Measurements from ENCODE around the gene AR.
A peak's percentile ranks its signal among the peaks of the same experiment; 100 is the strongest.
"Not testable (repeated sequence)": the region's sequence is repeated elsewhere in the genome, so short reads cannot be mapped to it uniquely, and the experiment has no call there.

AR gene

GRCh38 chrX:67568769-67569168 lies 24.9 kb downstream of the AR start:
- no peak for DNase-seq

DNA sequence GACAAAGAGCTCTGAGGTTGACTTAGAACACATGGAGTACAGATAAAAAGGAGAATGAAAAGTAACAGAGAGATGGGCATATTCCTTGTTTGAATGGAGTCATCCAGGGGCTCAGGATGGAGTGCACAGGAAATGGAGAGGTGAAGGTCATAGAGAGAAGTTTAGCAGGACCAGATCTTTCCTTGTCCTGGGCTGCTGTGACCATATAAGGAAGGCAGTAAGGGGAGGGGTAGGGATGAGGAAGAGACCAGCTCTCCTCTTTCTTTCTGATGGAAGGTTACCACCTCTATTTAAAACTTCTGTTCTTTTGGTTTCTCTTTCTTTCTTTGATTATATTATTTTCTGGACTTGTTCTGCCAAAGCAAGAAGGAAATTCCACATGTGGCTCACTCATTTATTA lies 27.0 kb downstream of the AR start:
- DNase-seq: no peak

- DNase-seq: no peak
These were observed 30.9 kb downstream of the AR start for GRCh38 chrX:67574696-67575095.

- no peak for DNase-seq
These were observed 38.6 kb downstream of the AR start for GRCh38 chrX:67582436-67582835.

DNA sequence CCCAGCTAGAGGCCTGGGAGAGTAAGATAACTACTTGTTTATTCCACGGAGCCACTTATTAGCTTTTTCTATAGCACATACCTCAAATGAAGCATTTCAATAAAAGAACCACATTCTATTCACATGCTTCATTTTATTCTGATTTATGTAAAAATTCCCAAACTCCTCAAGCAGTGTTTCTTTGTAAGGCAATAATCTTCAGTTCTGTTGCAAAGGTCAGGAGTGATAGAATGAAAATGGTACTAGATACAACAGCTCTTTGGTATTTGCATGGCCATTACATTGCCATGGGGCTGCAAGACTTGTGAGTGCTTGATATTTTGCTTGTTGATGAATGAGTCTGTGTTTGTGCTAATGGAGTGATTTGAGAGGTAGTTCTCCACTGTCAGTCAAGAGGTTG lies 39.4 kb downstream of the AR start:
- DNase-seq: no peak

DNA sequence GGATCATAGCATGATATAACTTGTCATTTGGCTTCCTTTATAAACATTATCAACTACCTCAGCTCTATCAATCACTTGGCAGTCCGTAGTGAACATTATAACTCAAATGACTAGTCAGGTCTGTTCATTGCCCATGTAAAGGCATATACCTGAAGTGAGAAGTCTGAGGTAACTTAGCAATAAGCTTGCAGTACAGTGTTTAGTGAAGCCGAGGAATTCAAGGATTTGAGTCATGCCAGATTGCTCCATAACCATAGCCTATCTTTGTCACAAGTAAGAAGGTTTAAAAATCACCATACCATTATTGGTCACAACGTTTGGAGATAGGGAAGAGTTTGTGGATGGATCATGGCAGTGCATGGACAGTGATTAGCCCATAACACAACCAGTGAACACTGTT lies 41.6 kb downstream of the AR start:
- no peak for DNase-seq

DNA sequence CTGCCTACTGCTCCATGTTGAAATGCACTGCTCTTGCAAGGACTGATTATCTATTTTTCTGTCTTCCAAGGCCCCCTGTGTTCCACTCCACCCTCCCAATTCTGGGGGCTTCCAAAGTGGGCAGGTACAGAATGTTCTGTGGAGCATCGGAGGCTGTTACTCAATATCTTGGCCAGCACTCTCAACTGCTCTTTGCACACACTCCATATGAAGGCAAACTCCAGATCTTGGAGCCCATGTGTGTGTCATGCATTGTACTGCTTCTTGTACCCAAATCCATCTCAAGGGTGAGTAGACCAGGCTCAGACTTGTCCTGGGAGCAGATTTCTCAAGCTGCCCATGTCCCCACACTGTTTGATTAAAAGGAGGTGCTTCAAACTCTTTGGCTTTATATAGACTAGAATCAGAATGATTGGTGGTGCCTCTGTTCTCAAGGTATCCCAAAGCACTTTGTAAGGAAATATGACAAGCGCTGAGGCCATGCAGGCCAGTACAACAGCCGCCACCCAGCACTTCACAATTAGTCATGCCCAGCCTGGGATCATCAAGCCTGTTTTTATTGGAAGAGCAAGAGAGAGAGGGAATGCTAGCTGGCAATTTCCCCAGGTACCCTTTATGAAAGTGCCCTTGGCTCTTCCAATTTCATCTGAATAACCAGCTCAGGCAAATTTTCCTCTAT lies 44.3 kb downstream of the AR start:
- no peak for DNase-seq

DNA sequence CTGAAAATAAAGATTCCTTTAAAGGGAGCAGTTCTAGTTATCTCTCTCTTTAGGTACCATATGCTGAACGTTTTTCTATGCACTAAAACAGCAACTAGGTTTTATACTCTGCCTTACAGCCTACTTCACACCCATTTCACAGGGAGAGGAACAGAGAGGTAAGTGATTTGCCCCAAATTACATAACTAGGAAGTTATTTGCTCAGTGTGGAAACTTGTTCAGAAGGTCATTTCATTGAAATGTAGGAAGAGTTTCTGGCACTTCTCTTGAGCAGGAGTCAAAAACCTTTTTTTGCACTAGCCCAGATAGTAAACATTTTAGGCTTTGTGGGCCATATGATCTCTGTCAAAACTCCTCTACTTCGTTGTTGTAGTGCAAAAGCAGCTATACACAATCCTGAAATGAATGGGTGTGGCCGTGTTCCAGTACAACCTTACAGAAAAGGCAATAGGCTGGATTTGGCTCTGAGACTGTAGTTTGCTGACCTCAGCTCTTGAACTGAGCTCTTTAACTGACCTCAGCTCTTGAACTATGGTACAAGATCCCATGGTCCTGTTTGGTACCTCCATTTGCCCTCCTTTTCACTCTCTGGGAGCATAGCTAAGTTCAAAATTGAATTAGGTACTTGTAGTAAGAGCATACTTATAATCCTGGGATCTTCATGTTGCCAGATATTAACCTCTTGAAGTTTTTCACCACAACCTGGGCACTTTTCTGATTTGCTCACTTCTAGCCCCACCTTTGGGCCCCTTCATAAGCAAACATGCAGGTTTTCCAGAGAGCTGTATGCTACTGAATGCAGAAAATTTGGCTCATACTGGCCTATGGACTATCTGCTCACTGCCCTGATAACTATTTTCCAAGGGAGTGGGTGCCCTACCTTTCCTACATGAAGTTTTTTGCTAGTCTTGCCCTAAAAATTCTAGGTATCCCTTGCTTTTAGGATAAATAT lies 53.3 kb downstream of the AR start:
- DNase-seq: no peak

DNA sequence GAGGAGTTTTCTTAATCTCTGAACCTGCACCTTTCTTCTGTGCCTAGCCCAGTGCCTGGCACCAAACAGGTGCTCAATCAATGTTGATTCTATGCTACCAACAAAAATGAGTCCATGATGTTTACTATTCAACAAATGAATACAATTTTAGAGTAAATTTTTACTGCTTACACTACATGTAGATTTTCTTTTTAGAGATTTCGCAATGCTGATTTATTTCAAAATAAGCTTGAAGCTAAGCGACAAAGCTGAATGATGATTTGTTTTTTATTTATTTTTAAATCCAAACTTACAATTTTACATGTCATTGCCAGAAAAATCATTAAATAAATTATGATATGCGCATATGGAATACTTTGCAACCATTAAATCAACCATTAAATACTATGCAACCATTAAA lies 55.7 kb downstream of the AR start:
- DNase-seq: no peak

GRCh38 chrX:67601771-67602170 lies 58.0 kb downstream of the AR start:
- DNase-seq: no peak

DNA sequence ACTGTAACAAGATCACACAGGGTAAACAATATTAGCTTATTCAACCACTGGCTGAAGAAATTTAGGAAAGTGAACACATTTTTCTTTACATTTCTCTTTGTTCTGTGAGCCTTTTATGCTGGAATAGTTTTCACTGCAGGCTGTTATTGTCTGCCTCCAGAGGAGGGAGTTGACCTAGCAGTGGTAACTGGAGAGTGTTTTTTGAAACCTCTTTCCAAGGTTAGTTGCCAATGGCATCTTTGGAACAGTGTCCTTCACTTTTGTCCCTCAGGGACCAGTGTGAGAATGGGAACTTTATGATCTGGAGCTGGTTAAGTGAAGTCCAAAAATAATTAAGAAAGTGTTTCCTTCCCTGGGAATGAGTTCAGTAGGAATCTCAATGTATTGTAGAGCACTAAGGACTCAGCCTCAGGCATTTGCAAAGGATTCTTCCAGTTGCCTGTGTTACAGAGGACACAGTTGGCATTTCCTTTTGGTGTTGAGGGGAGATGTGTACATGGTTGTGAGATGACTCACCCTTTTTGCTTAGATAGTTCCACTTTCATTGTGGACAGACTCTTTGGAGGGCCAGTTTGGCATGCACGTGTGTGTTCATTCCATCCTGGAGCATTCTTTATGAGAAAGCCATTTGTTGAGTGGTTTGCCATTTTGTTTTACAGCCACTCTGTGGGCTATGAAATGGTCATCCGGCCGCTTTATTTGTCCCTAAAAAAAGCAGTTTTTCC lies 61.3 kb downstream of the AR start:
- DNase-seq: no peak

GRCh38 chrX:67607466-67607865 lies 63.6 kb downstream of the AR start:
- no peak for DNase-seq

GRCh38 chrX:67610282-67610681 lies 66.5 kb downstream of the AR start:
- no peak for DNase-seq

GRCh38 chrX:67612231-67612630 lies 68.4 kb downstream of the AR start:
- DNase-seq: no peak

DNA sequence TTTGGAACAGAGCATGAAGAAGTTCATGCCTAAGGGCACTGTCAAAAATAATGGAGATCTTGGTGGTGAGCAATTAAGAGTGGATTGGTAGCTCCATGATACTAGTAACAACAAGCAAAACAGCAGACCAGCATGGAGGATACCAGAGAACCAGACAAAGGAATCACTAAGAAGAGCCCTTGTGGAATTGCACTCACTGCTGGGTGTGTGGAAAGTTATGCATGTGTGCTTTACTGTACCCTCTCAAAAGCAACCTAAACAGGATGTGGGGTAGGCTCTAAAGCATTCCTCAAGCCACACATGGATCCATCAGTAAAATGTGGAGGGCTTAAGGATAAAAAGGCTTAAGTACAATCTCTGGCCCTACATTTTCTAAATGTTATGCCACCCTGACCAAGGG lies 69.5 kb downstream of the AR start:
- no peak for DNase-seq

DNA sequence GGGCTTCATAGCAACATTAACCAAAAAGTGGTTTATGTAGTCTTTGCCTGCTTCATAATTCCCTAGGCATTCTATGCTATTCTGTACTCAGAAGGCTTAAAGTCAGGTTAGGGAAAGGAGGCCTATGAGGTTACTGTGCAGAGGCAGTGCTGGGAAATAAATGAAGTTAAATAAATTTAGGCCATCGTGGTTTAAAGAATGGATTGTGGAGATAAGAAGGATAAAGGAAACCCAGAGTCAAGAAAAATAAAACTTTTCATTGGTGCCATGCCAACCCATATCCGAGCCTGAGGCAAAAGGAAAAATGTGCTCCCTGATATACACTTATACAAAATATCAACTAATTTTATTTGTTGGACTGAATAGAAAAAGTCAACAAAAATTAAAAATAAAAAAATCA lies 70.2 kb downstream of the AR start:
- no peak for DNase-seq

DNA sequence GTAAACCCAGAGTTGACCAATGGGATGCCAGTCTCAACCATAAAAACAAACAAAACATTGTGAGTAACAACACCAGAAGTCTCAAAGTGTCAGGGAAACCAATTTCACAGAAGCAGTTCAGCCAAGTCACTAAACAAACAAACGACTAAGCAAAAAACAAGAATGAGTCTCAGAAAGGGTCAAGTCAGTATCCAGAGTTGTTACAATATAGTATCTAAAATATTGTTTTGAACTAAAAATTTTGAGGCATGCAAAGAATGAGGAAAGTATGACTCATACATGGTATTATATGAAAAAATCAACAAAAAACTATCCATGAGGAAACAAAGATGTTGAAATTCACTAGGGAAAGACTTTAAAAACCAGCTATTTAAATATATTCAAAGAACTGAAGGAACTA lies 70.6 kb downstream of the AR start:
- DNase-seq: no peak

GRCh38 chrX:67619253-67619652 lies 75.4 kb downstream of the AR start:
- peak in 1 of 5 experiments; percentile 39 for DNase-seq

GRCh38 chrX:67622053-67622585 lies 78.3 kb downstream of the AR start:
- no peak for DNase-seq

- no peak for DNase-seq
These were observed 80.5 kb downstream of the AR start for GRCh38 chrX:67624325-67624724.

GRCh38 chrX:67635424-67635823 lies 91.6 kb downstream of the AR start:
- no peak for DNase-seq

DNA sequence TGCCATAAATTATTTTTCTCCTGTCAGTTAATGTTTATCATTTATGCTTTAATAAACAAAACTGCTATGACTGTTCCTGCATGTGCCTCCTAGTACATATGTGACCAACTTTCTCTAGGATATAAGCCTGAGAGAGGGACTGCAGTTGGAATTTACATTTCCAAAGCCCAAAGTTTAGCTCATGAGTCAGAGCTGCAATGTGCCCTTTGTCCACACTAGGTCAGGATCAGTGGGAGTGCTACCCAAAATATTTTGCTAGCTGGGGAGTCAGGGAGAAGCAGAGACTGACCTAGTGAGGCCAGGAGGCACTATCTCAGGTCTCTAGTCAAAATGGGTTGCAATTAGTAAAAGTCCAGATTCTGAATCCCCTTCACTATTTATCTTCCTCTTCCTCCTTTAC lies 92.7 kb downstream of the AR start:
- DNase-seq: no peak

DNA sequence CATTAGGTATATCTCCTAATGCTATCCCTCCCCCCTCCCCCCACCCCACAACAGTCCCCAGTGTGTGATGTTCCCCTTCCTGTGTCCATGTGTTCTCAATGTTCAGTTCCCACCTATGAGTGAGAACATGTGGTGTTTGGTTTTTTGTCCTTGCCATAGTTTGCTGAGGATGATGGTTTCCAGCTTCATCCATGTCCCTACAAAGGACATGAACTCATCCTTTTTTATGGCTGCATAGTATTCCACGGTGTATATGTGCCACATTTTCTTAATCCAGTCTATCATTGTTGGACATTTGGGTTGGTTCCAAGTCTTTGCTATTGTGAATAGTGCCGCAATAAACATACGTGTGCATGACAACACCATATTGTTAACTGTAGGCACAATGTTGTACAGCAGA lies 93.5 kb downstream of the AR start:
- DNase-seq: not testable (repeated sequence)

Measured in T-helper 2 cell (primary cell).